ENCODE results near the gene PDE3A.

PDE3A gene

GRCh38 chr12:20490213-20490612, 121.9 kb downstream of the PDE3A start:
- no peak for DNase-seq (ENCODE audit: low read depth in 2 of 2, low spot score in 1 of 2)

GRCh38 chr12:20491290-20491689, 123.0 kb downstream of the PDE3A start:
- DNase-seq (ENCODE audit: low read depth in 2 of 2, low spot score in 1 of 2): no peak

- DNase-seq (ENCODE audit: low read depth in 2 of 2, low spot score in 1 of 2): no peak
Measured at GRCh38 chr12:20492251-20492760, 124.0 kb downstream of the PDE3A start.

GRCh38 chr12:20493934-20494333, 125.6 kb downstream of the PDE3A start:
- no peak for DNase-seq (ENCODE audit: low read depth in 2 of 2, low spot score in 1 of 2)

GRCh38 chr12:20494851-20495250, 126.5 kb downstream of the PDE3A start:
- no peak for DNase-seq (ENCODE audit: low read depth in 2 of 2, low spot score in 1 of 2)

GRCh38 chr12:20495997-20496396, 127.7 kb downstream of the PDE3A start:
- DNase-seq (ENCODE audit: low read depth in 2 of 2, low spot score in 1 of 2): no peak

- DNase-seq (ENCODE audit: low read depth in 2 of 2, low spot score in 1 of 2): no peak
Measured at GRCh38 chr12:20497707-20498106, 129.4 kb downstream of the PDE3A start.

GRCh38 chr12:20501958-20502357, 133.6 kb downstream of the PDE3A start:
- no peak for DNase-seq (ENCODE audit: low read depth in 2 of 2, low spot score in 1 of 2)

- DNase-seq (ENCODE audit: low read depth in 2 of 2, low spot score in 1 of 2): no peak
Measured at GRCh38 chr12:20503858-20504257, 135.5 kb downstream of the PDE3A start.

GRCh38 chr12:20505056-20505455, 136.7 kb downstream of the PDE3A start:
- no peak for DNase-seq (ENCODE audit: low read depth in 2 of 2, low spot score in 1 of 2)

GRCh38 chr12:20507056-20507455, 138.7 kb downstream of the PDE3A start:
- DNase-seq (ENCODE audit: low read depth in 2 of 2, low spot score in 1 of 2): no peak

- DNase-seq (ENCODE audit: low read depth in 2 of 2, low spot score in 1 of 2): no peak
Measured at GRCh38 chr12:20507711-20508110, 139.4 kb downstream of the PDE3A start.

GRCh38 chr12:20508359-20508758, 140.0 kb downstream of the PDE3A start:
- DNase-seq (ENCODE audit: low read depth in 2 of 2, low spot score in 1 of 2): no peak

GRCh38 chr12:20508962-20509361, 140.6 kb downstream of the PDE3A start:
- no peak for DNase-seq (ENCODE audit: low read depth in 2 of 2, low spot score in 1 of 2)

GRCh38 chr12:20510811-20511210, 142.5 kb downstream of the PDE3A start:
- DNase-seq (ENCODE audit: low read depth in 2 of 2, low spot score in 1 of 2): no peak

GRCh38 chr12:20513189-20513588, 144.9 kb downstream of the PDE3A start:
- DNase-seq (ENCODE audit: low read depth in 2 of 2, low spot score in 1 of 2): no peak

- no peak for DNase-seq (ENCODE audit: low read depth in 2 of 2, low spot score in 1 of 2)
Measured at GRCh38 chr12:20514598-20514997, 146.3 kb downstream of the PDE3A start.

GRCh38 chr12:20520532-20520931, 152.2 kb downstream of the PDE3A start:
- no peak for DNase-seq (ENCODE audit: low read depth in 2 of 2, low spot score in 1 of 2)

- DNase-seq (ENCODE audit: low read depth in 2 of 2, low spot score in 1 of 2): no peak
Measured at GRCh38 chr12:20523658-20524057, 155.3 kb downstream of the PDE3A start.

- no peak for DNase-seq (ENCODE audit: low read depth in 2 of 2, low spot score in 1 of 2)
Measured at GRCh38 chr12:20524113-20524512, 155.8 kb downstream of the PDE3A start.

- DNase-seq (ENCODE audit: low read depth in 2 of 2, low spot score in 1 of 2): no peak
Measured at GRCh38 chr12:20525064-20525610, 156.8 kb downstream of the PDE3A start.

GRCh38 chr12:20527417-20528163, 159.3 kb downstream of the PDE3A start:
- no peak for DNase-seq (ENCODE audit: low read depth in 2 of 2, low spot score in 1 of 2)

GRCh38 chr12:20528208-20528607, 159.9 kb downstream of the PDE3A start:
- DNase-seq (ENCODE audit: low read depth in 2 of 2, low spot score in 1 of 2): no peak

Data from stimulated activated CD8-positive, alpha-beta memory T cell treated with anti-CD3 and anti-CD28 coated beads, Interleukin-4, amount 100 ng/mL, for 4 hours (primary cell).